DND-41 (cell line): ENCODE results near the gene SLC27A4.
"Not testable (repeated sequence)": the region's sequence is repeated elsewhere in the genome, so short reads cannot be mapped to it uniquely, and the experiment has no call there.

Experiments used
- ATAC-seq: fragments of 200-7000 bp; cut with Tn5 transposase; 3 replicates; pipeline ENCODE4 v1.9.1; 2021; ENCODE audit warnings: low read depth; ENCODE audit not compliant: insufficient read depth
- DNase-seq: peaks from one replicate; pipeline ENCODE4 v3.0.0-alpha.2; 2020
- H2AFZ ChIP-seq: 2 replicates; pipeline ENCODE4 v1.6.0; 2012; ENCODE audit warnings: low read depth, low read length
- H3K27ac ChIP-seq: 2 replicates; pipeline ENCODE4 v1.5.1; 2012; ENCODE audit warnings: low read length, inconsistent platforms
- H3K27me3 ChIP-seq: fragments of 200-600 bp; sonication (generic); 2 replicates; pipeline ENCODE4 v1.6.0; 2012; ENCODE audit warnings: low read length, mild to moderate bottlenecking, inconsistent platforms; ENCODE audit not compliant: insufficient read depth, poor library complexity
- H3K36me3 ChIP-seq: 2 replicates; pipeline ENCODE4 v1.5.1; 2012; ENCODE audit warnings: low read length, inconsistent platforms; ENCODE audit not compliant: insufficient read depth
- H3K4me1 ChIP-seq: 2 replicates; pipeline ENCODE4 v1.5.1; 2012; ENCODE audit warnings: mild to moderate bottlenecking, low read length; ENCODE audit not compliant: insufficient read depth
- H3K4me2 ChIP-seq: 2 replicates; pipeline ENCODE4 v1.6.0; 2012; ENCODE audit warnings: mild to moderate bottlenecking, moderate library complexity, low read length, inconsistent platforms; ENCODE audit not compliant: insufficient read depth
- H3K4me3 ChIP-seq, 2 experiments: fragments of 200-600 bp in 1 of 2; shearing (Covaris generic) in 1 of 2; 2 replicates each; pipeline ENCODE4 v1.5.1; 2012 to 2016; ENCODE audit warnings: inconsistent platforms in 2 of 2, low read length in 2 of 2, mild to moderate bottlenecking in 2 of 2, low read depth in 1 of 2, moderate library complexity in 1 of 2
- H3K79me2 ChIP-seq: 2 replicates; pipeline ENCODE4 v1.6.0; 2012; ENCODE audit warnings: low read length, inconsistent platforms; ENCODE audit not compliant: insufficient read depth
- H3K9ac ChIP-seq: 2 replicates; pipeline ENCODE4 v1.6.0; 2012; ENCODE audit warnings: low read depth, mild to moderate bottlenecking, inconsistent platforms, low read length, moderate library complexity
- H3K9me3 ChIP-seq: 2 replicates; pipeline ENCODE4 v1.5.1; 2012; ENCODE audit warnings: low read length, moderate library complexity, mild to moderate bottlenecking, inconsistent platforms; ENCODE audit not compliant: insufficient read depth, severe bottlenecking
- H4K20me1 ChIP-seq: 2 replicates; pipeline ENCODE4 v1.6.0; 2012; ENCODE audit warnings: low read length; ENCODE audit not compliant: insufficient read depth
- EZH2 ChIP-seq: IDR thresholded peaks from 3 replicates; pipeline ENCODE4 v1.6.1; 2012; ENCODE audit warnings: borderline replicate concordance, low read depth, mild to moderate bottlenecking, moderate library complexity, low read length, inconsistent platforms; ENCODE audit not compliant: severe bottlenecking
- TF ChIP-seq, protein P1 (sequence below): IDR thresholded peaks from 2 replicates; pipeline ENCODE4 v1.5.1; 2012; ENCODE audit warnings: borderline replicate concordance, low read length, moderate library complexity, mild to moderate bottlenecking; ENCODE audit not compliant: poor library complexity, severe bottlenecking; ENCODE audit errors: extremely low read depth

The SLC27A4 gene

DNA sequence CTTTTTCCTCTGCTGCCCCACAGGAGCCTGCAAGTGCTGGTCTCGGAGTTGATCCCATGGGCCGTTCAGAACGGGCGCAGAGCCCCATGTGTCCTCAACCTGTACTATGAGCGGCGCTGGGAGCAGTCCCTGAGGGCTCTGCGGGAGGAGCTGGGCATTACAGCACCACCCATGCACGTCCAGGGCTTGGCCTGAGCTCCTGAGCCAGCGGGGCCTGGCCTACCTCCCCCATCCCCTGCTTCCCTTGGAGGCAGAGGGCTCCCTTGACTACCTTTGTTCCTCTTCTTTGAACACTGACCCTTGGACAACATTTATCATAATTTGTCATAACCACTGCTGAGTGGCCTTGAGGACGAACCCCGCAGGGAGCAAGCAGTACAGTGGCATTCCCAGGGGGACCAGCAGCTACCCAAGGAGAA is 6.9 kb upstream of the SLC27A4 start:
- DNase-seq (no peak), ATAC-seq (no peak)
- Histone ChIP-seq H3K27me3 (no peaks in the 10 kb centered on the region), H3K79me2 (no peaks in the 10 kb centered on the region), H4K20me1 (no peaks in the 10 kb centered on the region), H3K9me3 (no peaks in the 10 kb centered on the region), H3K4me2 (no peak overlapping the region), H3K4me3 (no peak overlapping the region), H2AFZ (no peak overlapping the region), H3K36me3 (peaks cover 16% of the 10 kb centered on the region), H3K27ac (no peak overlapping the region), H3K4me1 (no peaks in the 10 kb centered on the region), H3K9ac (no peak overlapping the region)
- TF ChIP-seq, protein P1, sequence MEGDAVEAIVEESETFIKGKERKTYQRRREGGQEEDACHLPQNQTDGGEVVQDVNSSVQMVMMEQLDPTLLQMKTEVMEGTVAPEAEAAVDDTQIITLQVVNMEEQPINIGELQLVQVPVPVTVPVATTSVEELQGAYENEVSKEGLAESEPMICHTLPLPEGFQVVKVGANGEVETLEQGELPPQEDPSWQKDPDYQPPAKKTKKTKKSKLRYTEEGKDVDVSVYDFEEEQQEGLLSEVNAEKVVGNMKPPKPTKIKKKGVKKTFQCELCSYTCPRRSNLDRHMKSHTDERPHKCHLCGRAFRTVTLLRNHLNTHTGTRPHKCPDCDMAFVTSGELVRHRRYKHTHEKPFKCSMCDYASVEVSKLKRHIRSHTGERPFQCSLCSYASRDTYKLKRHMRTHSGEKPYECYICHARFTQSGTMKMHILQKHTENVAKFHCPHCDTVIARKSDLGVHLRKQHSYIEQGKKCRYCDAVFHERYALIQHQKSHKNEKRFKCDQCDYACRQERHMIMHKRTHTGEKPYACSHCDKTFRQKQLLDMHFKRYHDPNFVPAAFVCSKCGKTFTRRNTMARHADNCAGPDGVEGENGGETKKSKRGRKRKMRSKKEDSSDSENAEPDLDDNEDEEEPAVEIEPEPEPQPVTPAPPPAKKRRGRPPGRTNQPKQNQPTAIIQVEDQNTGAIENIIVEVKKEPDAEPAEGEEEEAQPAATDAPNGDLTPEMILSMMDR: no peak
- no peak for TF ChIP-seq EZH2

DNA sequence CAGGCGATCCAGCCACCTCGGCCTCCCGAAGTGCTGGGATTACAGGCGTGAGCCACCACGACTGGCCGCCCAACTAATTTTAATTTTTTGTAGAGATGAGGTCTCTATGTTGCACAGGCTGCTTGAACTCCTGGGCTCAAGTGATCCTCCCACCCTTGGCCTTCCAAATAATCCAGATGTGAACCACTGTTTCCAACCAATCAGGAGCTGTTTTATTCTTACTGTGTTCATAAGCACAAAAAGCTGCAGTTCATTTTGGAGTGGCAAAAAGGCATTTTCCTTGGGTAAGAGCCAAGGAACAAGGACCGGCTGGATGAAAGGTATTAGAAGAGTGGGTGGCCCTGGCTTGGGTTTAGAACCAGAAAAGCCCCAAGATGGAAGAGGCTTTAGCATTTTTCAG is 5.2 kb upstream of the SLC27A4 start:
- no peak overlapping the region for H3K9ac ChIP-seq
- TF ChIP-seq, protein P1: no peak
- no peak for TF ChIP-seq EZH2
- no peaks in the 10 kb centered on the region for H3K79me2 ChIP-seq
- no peak overlapping the region for H3K4me2 ChIP-seq
- H3K27me3 ChIP-seq: no peaks in the 10 kb centered on the region
- H3K27ac ChIP-seq: no peak overlapping the region
- peaks cover 7% of the 10 kb centered on the region for H3K4me1 ChIP-seq
- peaks cover 11% of the 10 kb centered on the region; the same call in 1 of the 2 replicates for H3K36me3 ChIP-seq
- no peak overlapping the region for H2AFZ ChIP-seq
- no peak for DNase-seq
- H3K4me3 ChIP-seq: no peak overlapping the region
- H3K9me3 ChIP-seq: no peaks in the 10 kb centered on the region
- ATAC-seq: no peak
- no peaks in the 10 kb centered on the region for H4K20me1 ChIP-seq

- TF ChIP-seq, protein P1: no peak
- no peak for TF ChIP-seq EZH2
- Histone ChIP-seq H3K27ac (no peak overlapping the region), H3K4me3 (no peak overlapping the region), H3K36me3 (peaks cover 11% of the 10 kb centered on the region; the same call in 1 of the 2 replicates), H3K27me3 (no peaks in the 10 kb centered on the region), H3K79me2 (peaks cover 3% of the 10 kb centered on the region; the same call in 1 of the 2 replicates), H4K20me1 (no peaks in the 10 kb centered on the region), H3K4me2 (no peak overlapping the region), H2AFZ (no peak overlapping the region), H3K9me3 (no peaks in the 10 kb centered on the region), H3K4me1 (peaks cover 10% of the 10 kb centered on the region), H3K9ac (no peak overlapping the region)
- ATAC-seq (no peak), DNase-seq (no peak)
Measured at GRCh38 chr9:128335914-128336313, 4.4 kb upstream of the SLC27A4 start.

- DNase-seq (no peak), ATAC-seq (no peak)
- peaks cover 4% of the 10 kb centered on the region for H3K36me3 ChIP-seq
- H3K4me2 ChIP-seq: no peak overlapping the region
- H3K4me1 ChIP-seq: peaks cover 21% of the 10 kb centered on the region
- H2AFZ ChIP-seq: no peak overlapping the region
- no peaks in the 10 kb centered on the region for H3K27me3 ChIP-seq
- peaks cover 8% of the 10 kb centered on the region for H3K79me2 ChIP-seq
- no peak overlapping the region for H3K27ac ChIP-seq
- H4K20me1 ChIP-seq: no peaks in the 10 kb centered on the region
- H3K9me3 ChIP-seq: no peaks in the 10 kb centered on the region
- H3K4me3 ChIP-seq: no peak overlapping the region
- TF ChIP-seq, protein P1: no peak
- no peak for TF ChIP-seq EZH2
- no peak overlapping the region for H3K9ac ChIP-seq
Measured at GRCh38 chr9:128337936-128338335, 2.4 kb upstream of the SLC27A4 start.

- not testable (repeated sequence) for H3K27me3 ChIP-seq, H3K79me2 ChIP-seq, H3K27ac ChIP-seq, H3K9me3 ChIP-seq, H4K20me1 ChIP-seq, H2AFZ ChIP-seq, DNase-seq, H3K4me3 ChIP-seq, H3K9ac ChIP-seq, ATAC-seq
- Histone ChIP-seq H3K4me1 (peaks cover 21% of the 10 kb centered on the region), H3K4me2 (0 out of 2 replicates have a peak overlapping the region, but pooled peaks have one; percentile 93), H3K36me3 (peaks cover 14% of the 10 kb centered on the region)
Measured at GRCh38 chr9:128338852-128339614, 1.3 kb upstream of the SLC27A4 start.
